Mesendoderm (in vitro differentiated cells): ENCODE data around the gene DHRS4L2.
"Not testable (repeated sequence)": the region's sequence is repeated elsewhere in the genome, so short reads cannot be mapped to it uniquely, and the experiment has no call there.

Source experiments
- DNase-seq: peaks from one replicate; pipeline ENCODE4 v3.0.0; 2013
- H2AK5ac ChIP-seq: 2 replicates; pipeline ENCODE4 v1.6.1; 2013; ENCODE audit warnings: low read length, inconsistent platforms
- H2BK120ac ChIP-seq: 2 replicates; pipeline ENCODE4 v1.6.1; 2013; ENCODE audit warnings: low read depth, mild to moderate bottlenecking, low read length, moderate library complexity, mixed read lengths
- H2BK15ac ChIP-seq: replicated peaks from 2 replicates; pipeline ENCODE4 v1.6.1; 2013; ENCODE audit warnings: low read depth, mild to moderate bottlenecking, moderate library complexity
- H2BK5ac ChIP-seq: 2 replicates; pipeline ENCODE4 v1.6.1; 2013; ENCODE audit warnings: low read length, inconsistent platforms
- H3K18ac ChIP-seq: 2 replicates; pipeline ENCODE4 v1.6.1; 2013; ENCODE audit warnings: mild to moderate bottlenecking, low read length, mixed read lengths
- H3K23ac ChIP-seq: one replicate; pipeline ENCODE4 v1.6.1; 2013; ENCODE audit warnings: low read length
- H3K27ac ChIP-seq: 2 replicates; pipeline ENCODE4 v1.5.1; 2013; ENCODE audit warnings: low read depth, mild to moderate bottlenecking, inconsistent platforms, low read length, moderate library complexity
- H3K27me3 ChIP-seq: 2 replicates; pipeline ENCODE4 v1.6.1; 2013; ENCODE audit warnings: low read length, control low read depth, mild to moderate bottlenecking, inconsistent platforms; ENCODE audit not compliant: insufficient read depth, poor library complexity
- H3K36me3 ChIP-seq: 2 replicates; pipeline ENCODE4 v1.6.1; 2013; ENCODE audit warnings: low read length, inconsistent platforms; ENCODE audit not compliant: control insufficient read depth, insufficient read depth
- H3K4ac ChIP-seq: one replicate; pipeline ENCODE4 v1.6.1; 2013; ENCODE audit warnings: low read depth, mild to moderate bottlenecking, low read length, moderate library complexity
- H3K4me1 ChIP-seq: 2 replicates; pipeline ENCODE4 v1.6.1; 2013; ENCODE audit warnings: low read depth, low read length, inconsistent platforms; ENCODE audit not compliant: control insufficient read depth
- H3K4me2 ChIP-seq: 2 replicates; pipeline ENCODE4 v1.6.1; 2013; ENCODE audit warnings: low read length
- H3K4me3 ChIP-seq: 2 replicates; pipeline ENCODE4 v1.5.1; 2013; ENCODE audit warnings: mild to moderate bottlenecking, low read length
- H3K56ac ChIP-seq: one replicate; pipeline ENCODE4 v1.6.1; 2013; ENCODE audit warnings: low read length
- H3K79me1 ChIP-seq: 2 replicates; pipeline ENCODE4 v1.6.1; 2013; ENCODE audit warnings: low read length, inconsistent platforms
- H3K79me2 ChIP-seq: 2 replicates; pipeline ENCODE4 v1.6.1; 2013; ENCODE audit warnings: mild to moderate bottlenecking, low read length; ENCODE audit not compliant: control insufficient read depth, insufficient read depth
- H3K9ac ChIP-seq: 2 replicates; pipeline ENCODE4 v1.6.1; 2013; ENCODE audit warnings: low read length, inconsistent platforms
- H4K5ac ChIP-seq: one replicate; pipeline ENCODE4 v1.6.1; 2013; ENCODE audit warnings: low read length
- H4K8ac ChIP-seq: one replicate; pipeline ENCODE4 v1.6.1; 2013; ENCODE audit warnings: low read depth, mild to moderate bottlenecking, control low read depth, low read length, moderate library complexity
- WGBS: extraction: QIAGEN DNeasy Blood & Tissue Kit; methylation state at CpG from one replicate; pipeline ENCODE4 v1.1.7; 2013; ENCODE audit warnings: low lambda C conversion rate, missing lambda C conversion rate; ENCODE audit not compliant: insufficient coverage; ENCODE audit errors: extremely low coverage; 5-methylcytosine and 5-hydroxymethylcytosine counted together

Gene DHRS4L2

GRCh38 chr14:23989734-23990445, 1.2 kb downstream of the DHRS4L2 start:
- not testable (repeated sequence) for H3K79me2 ChIP-seq, H3K79me1 ChIP-seq, H3K27me3 ChIP-seq, H3K4me3 ChIP-seq, H3K4ac ChIP-seq, H3K18ac ChIP-seq, H2BK5ac ChIP-seq, H3K27ac ChIP-seq, H3K9ac ChIP-seq, H2AK5ac ChIP-seq, H4K8ac ChIP-seq, DNase-seq, H2BK120ac ChIP-seq, H3K23ac ChIP-seq, H4K5ac ChIP-seq, H3K56ac ChIP-seq, H2BK15ac ChIP-seq, H3K36me3 ChIP-seq, H3K4me2 ChIP-seq, H3K4me1 ChIP-seq
- no CpG with 5 or more reads among the region's 21 CpGs for WGBS

DNA sequence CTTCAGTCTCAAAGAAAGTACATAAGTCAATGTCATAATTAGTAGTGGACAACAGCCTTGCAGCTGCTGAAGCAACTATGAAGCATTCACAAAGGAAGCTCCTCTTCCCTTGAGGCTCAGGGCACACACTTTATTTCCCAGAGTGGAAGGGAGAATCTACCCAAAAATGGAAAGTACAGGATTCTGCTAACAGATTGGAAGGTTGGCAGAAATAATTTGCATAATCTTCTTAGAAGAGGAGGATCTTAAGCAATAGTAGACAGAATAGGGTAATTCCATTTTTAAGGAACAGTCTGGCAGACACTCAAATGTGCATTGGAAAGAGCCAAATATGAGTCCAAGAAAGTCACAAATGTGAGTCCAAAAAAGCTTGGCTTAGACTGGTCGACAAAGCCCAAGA, 2.2 kb downstream of the DHRS4L2 start:
- H3K23ac ChIP-seq, H3K4me3 ChIP-seq, H3K4me2 ChIP-seq, H2BK120ac ChIP-seq, H3K27me3 ChIP-seq, H3K79me1 ChIP-seq, H3K36me3 ChIP-seq, H3K79me2 ChIP-seq, H3K4me1 ChIP-seq, H2AK5ac ChIP-seq, H2BK15ac ChIP-seq, H4K5ac ChIP-seq, DNase-seq, H3K4ac ChIP-seq, H3K27ac ChIP-seq, H3K9ac ChIP-seq, H2BK5ac ChIP-seq, H4K8ac ChIP-seq, H3K18ac ChIP-seq, H3K56ac ChIP-seq: not testable (repeated sequence)
- WGBS = no CpG with 5 or more reads among the region's 1 CpG

DNA sequence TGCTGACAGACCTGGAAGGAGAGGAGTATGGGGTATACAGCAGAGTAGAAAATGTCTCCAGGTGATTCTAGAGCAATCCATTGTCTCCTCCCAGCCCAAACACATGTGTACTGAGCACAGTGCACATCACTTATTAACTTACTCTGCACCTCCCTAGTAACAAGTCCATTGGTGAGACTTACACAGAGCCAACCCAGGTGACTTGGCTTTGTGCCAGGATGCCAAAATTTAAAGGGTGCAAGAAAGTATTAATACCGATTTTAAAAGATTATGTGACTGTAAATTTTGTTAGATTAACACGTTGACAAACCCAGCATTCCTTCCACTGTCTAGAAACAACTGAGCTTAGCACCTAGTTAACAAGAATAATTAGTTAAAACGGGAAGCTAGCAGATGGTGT, 4.3 kb downstream of the DHRS4L2 start:
- not testable (repeated sequence) for H3K4me1 ChIP-seq, H3K4me2 ChIP-seq, DNase-seq, H2BK120ac ChIP-seq, H3K27ac ChIP-seq, H3K18ac ChIP-seq, H3K56ac ChIP-seq, H2AK5ac ChIP-seq, H3K36me3 ChIP-seq, H2BK15ac ChIP-seq, H3K79me2 ChIP-seq, H3K23ac ChIP-seq, H2BK5ac ChIP-seq, H3K79me1 ChIP-seq, H3K4ac ChIP-seq, H4K5ac ChIP-seq, H3K4me3 ChIP-seq, H3K9ac ChIP-seq, H4K8ac ChIP-seq, H3K27me3 ChIP-seq
- WGBS = no CpG with 5 or more reads among the region's 3 CpGs

GRCh38 chr14:23996009-23996408, 7.3 kb downstream of the DHRS4L2 start:
- H4K5ac ChIP-seq, H2BK5ac ChIP-seq, H3K4ac ChIP-seq, H3K4me3 ChIP-seq, H3K4me2 ChIP-seq, H3K79me1 ChIP-seq, H3K56ac ChIP-seq, H2BK120ac ChIP-seq, H3K4me1 ChIP-seq, H3K36me3 ChIP-seq, H3K27ac ChIP-seq, H3K23ac ChIP-seq, H3K79me2 ChIP-seq, H3K18ac ChIP-seq, H4K8ac ChIP-seq, H2AK5ac ChIP-seq, H3K27me3 ChIP-seq, H3K9ac ChIP-seq, DNase-seq, H2BK15ac ChIP-seq: not testable (repeated sequence)

DNA sequence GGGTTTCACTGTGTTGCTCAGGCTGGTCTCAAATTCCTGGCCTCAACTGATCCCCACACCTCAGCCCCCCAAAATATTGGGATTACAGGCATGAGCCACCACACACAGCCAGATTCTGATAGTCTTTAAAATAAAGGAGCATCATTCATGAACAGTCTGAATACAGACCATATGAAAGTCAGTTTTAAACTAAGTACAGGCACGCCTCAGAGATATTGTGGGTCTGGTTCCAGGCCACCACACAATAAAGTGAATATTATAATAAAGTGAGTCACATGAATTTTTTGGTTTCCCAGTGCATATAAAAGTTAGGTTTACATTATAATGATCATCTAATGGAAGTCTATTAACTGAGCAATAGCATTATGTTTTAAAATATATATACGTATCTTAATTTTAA, 8.1 kb downstream of the DHRS4L2 start:
- H3K27me3 ChIP-seq, H3K79me1 ChIP-seq, H3K36me3 ChIP-seq, H3K23ac ChIP-seq, H3K27ac ChIP-seq, H4K5ac ChIP-seq, H2BK15ac ChIP-seq, DNase-seq, H3K79me2 ChIP-seq, H3K4ac ChIP-seq, H2AK5ac ChIP-seq, H4K8ac ChIP-seq, H3K9ac ChIP-seq, H3K4me3 ChIP-seq, H3K4me1 ChIP-seq, H3K18ac ChIP-seq, H3K4me2 ChIP-seq, H3K56ac ChIP-seq, H2BK120ac ChIP-seq, H2BK5ac ChIP-seq: not testable (repeated sequence)
- WGBS = no CpG with 5 or more reads among the region's 2 CpGs

GRCh38 chr14:23999640-24000039, 10.9 kb downstream of the DHRS4L2 start:
- H3K79me2 ChIP-seq = not testable (repeated sequence)
- no CpG with 5 or more reads among the region's 5 CpGs for WGBS

More at GRCh38 chr14:23999640-24000039, 10.9 kb downstream of the DHRS4L2 start:
- H3K27ac ChIP-seq, H3K4ac ChIP-seq, H4K5ac ChIP-seq, H3K18ac ChIP-seq, H2BK5ac ChIP-seq, H2AK5ac ChIP-seq, H3K27me3 ChIP-seq, H3K4me1 ChIP-seq, H3K9ac ChIP-seq, H2BK15ac ChIP-seq, H3K36me3 ChIP-seq, H3K4me2 ChIP-seq, H3K79me1 ChIP-seq, H3K23ac ChIP-seq, H4K8ac ChIP-seq, DNase-seq, H3K4me3 ChIP-seq, H2BK120ac ChIP-seq, H3K56ac ChIP-seq: not testable (repeated sequence)
